DMS79 (cell line): ENCODE data around the gene TUBA4A.

Source experiments
- DNase-seq: peaks from one replicate; lab custom pipeline; 2025; lab: John Stamatoyannopoulos, UW

Gene TUBA4A

GRCh38 chr2:219230059-219230540 lies 23.6 kb downstream of the TUBA4A start:
- DNase-seq: no peak

- peak; percentile 98 for DNase-seq
Measured at GRCh38 chr2:219229305-219230058, 24.2 kb downstream of the TUBA4A start, which contains the start of the genes ANKZF1 and ATG9A. ANKZF1 (plus strand) TSS chr2:219229806; CDS start chr2:219230258, 452 bp downstream. ATG9A (minus strand) TSS chr2:219229636; CDS start chr2:219228024, 1,612 bp downstream.

GRCh38 chr2:219228911-219229304 lies 24.8 kb downstream of the TUBA4A start:
- DNase-seq: no peak

GRCh38 chr2:219228041-219228910 lies 25.4 kb downstream of the TUBA4A start:
- no peak for DNase-seq

- DNase-seq: no peak
Measured at GRCh38 chr2:219225350-219225749, 28.4 kb downstream of the TUBA4A start.

GRCh38 chr2:219223831-219224610 lies 29.7 kb downstream of the TUBA4A start:
- no peak for DNase-seq

GRCh38 chr2:219221957-219222518 lies 31.7 kb downstream of the TUBA4A start:
- DNase-seq: no peak

GRCh38 chr2:219220652-219221402 lies 32.9 kb downstream of the TUBA4A start:
- DNase-seq: no peak

- DNase-seq: no peak
Measured at GRCh38 chr2:219219784-219220532, 33.8 kb downstream of the TUBA4A start.

GRCh38 chr2:219218732-219219701 lies 34.7 kb downstream of the TUBA4A start, which contains the start of gene ABCB6:
ABCB6 (minus strand) TSS chr2:219218958; CDS start chr2:219218673, 285 bp downstream.
- peak; percentile 92 for DNase-seq

- DNase-seq: peak; percentile 46
Measured at GRCh38 chr2:219218217-219218731, 35.4 kb downstream of the TUBA4A start.

GRCh38 chr2:219216535-219216915 lies 37.2 kb downstream of the TUBA4A start:
- no peak for DNase-seq

- DNase-seq: no peak
Measured at GRCh38 chr2:219215871-219216534, 37.7 kb downstream of the TUBA4A start.

GRCh38 chr2:219214786-219215185 lies 38.9 kb downstream of the TUBA4A start:
- no peak for DNase-seq

GRCh38 chr2:219214141-219214540 lies 39.6 kb downstream of the TUBA4A start:
- no peak for DNase-seq

GRCh38 chr2:219213486-219214071 lies 40.1 kb downstream of the TUBA4A start:
- no peak for DNase-seq

- no peak for DNase-seq
Measured at GRCh38 chr2:219213026-219213415, 40.7 kb downstream of the TUBA4A start.
